ENCODE measurements around the gene ODAD4. TPM values are rescaled to one million over a fixed set of nuclear protein-coding genes. Genes with fewer than 3 reads are reported as not detected.

The ODAD4 gene
- total RNA-seq: 1 to 10 TPM; 2.2 to 2.7 TPM
- 0.08 TPM for polyA plus RNA-seq (2013, experiment 1 of 2)
- polyA plus RNA-seq (2013, experiment 2 of 2): 0.12 TPM
- 0 to 7.0 (median 1.0) reads per million in 172 experiments for total RNA-seq

- POLR2A ChIA-PET: interaction anchor here (0.6 to 4.2 kb wide), 17 partner anchors 12 to 1582 kb away, joined by 3 to 44 read pairs (median 3); partner anchors contain the start of genes ACLY, CNP, DNAJC7 and EIF1
- Histone ChIP-seq H3K36me3 (ENCODE audit: insufficient read depth, low read length) (no peaks in the 10 kb centered on the region), H3K4me1 (ENCODE audit: insufficient read depth, low read length) (peaks cover 23% of the 10 kb centered on the region), H3K4me3 (ENCODE audit: low read length) (peak within 1 kb of the TSS; percentile 68), H3K9me3 (ENCODE audit: control insufficient read depth in 1 of 2, insufficient read depth in 1 of 2, low read length in 2 of 2) (no peaks in the 10 kb centered on the region), H3K27ac (ENCODE audit: low read depth in 1 of 2, low read length in 2 of 2) (peak within 1 kb of the TSS; percentile 75 to 92), H3K27me3 (ENCODE audit: control insufficient read depth in 1 of 2, insufficient read depth in 2 of 2, low read length in 2 of 2) (no peaks in the 10 kb centered on the region)
- no peaks in the 10 kb centered on the region for H3K9me3 Mint-ChIP-seq
- ATAC-seq (ENCODE audit: poor library complexity) (peak; percentile 99), DNase-seq (peak; percentile 93 to 99 (median 95))
- peaks cover 6% of the 10 kb centered on the region for H3K36me3 Mint-ChIP-seq (ENCODE audit: low read depth)
- intact Hi-C loops (cut with DNase I, micrococcal nuclease): loop anchor here (1.0 to 2.0 kb wide), 2 partner anchors 11 to 87 kb away; partner anchors contain the start of gene DNAJC7 (in 1 of the 2)
- H3K27me3 Mint-ChIP-seq: no peaks in the 10 kb centered on the region
- peak within 1 kb of the TSS; percentile 89 for H3K27ac Mint-ChIP-seq
- CTCF ChIA-PET: interaction anchor here (0.8 to 1.7 kb wide), 8 partner anchors 12 to 1554 kb away, joined by 3 to 12 read pairs (median 4); partner anchors contain the start of genes ACLY, DHX8, DNAJC7 and NKIRAS2
- H3K4me3 Mint-ChIP-seq: peak within 1 kb of the TSS; percentile 91
- H3K4me1 Mint-ChIP-seq (ENCODE audit: low read depth): peaks cover 19% of the 10 kb centered on the region
- peak; percentile 42 for TF ChIP-seq CTCF (IDR thresholded peaks at IDR 0.05)
Observed at GRCh38 chr17:41930009-41930832, at the start of gene ODAD4. TSS of gene ODAD4 (plus strand) at chr17:41930617. CDS start at chr17:41930724, 107 bp downstream.

DNA sequence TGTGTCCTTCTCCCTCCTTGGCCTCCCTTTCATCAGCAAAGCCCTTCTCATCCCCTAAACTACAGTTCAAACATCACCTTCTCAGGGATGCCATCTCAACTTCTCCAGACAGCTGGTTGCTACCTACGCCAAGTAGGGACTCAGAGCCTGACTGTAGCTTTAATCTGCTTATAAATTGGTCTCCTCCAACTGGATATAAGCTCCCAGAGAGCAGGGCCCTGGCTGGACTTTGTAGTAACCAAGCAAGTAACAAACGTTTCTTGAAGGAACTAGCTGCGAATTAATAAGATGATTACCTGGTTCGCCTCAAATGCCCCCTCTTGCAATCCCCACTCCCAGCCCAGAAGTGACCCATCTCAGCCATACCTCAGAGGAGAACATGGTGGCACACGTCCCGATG is 47.7 kb upstream of the ODAD4 start:
- Mint-ChIP-seq H3K36me3 (ENCODE audit: low read depth) (peaks cover 83% of the 10 kb centered on the region), H3K4me1 (ENCODE audit: low read depth) (no peaks in the 10 kb centered on the region), H3K9me3 (no peaks in the 10 kb centered on the region), H3K27me3 (no peaks in the 10 kb centered on the region), H3K27ac (no peak overlapping the region), H3K4me3 (no peak overlapping the region)
- Histone ChIP-seq H3K36me3 (ENCODE audit: insufficient read depth, low read length) (peaks cover 89% of the 10 kb centered on the region), H3K4me1 (ENCODE audit: insufficient read depth, low read length) (no peaks in the 10 kb centered on the region), H3K4me3 (ENCODE audit: low read length) (no peak overlapping the region), H3K27ac (ENCODE audit: low read depth in 1 of 2, low read length in 2 of 2) (no peak overlapping the region), H3K9me3 (ENCODE audit: control insufficient read depth in 1 of 2, insufficient read depth in 1 of 2, low read length in 2 of 2) (no peaks in the 10 kb centered on the region), H3K27me3 (ENCODE audit: control insufficient read depth in 1 of 2, insufficient read depth in 2 of 2, low read length in 2 of 2) (no peaks in the 10 kb centered on the region)
- ChIA-PET POLR2A (no interaction called here), CTCF (interaction anchor here (1.0 kb wide), 1 partner anchor 71 kb away, joined by 3 read pairs; the partner anchor contains the start of gene P3H4)
- DNase-seq: no peak
- no peak for TF ChIP-seq CTCF (IDR thresholded peaks at IDR 0.05)
- ATAC-seq (ENCODE audit: poor library complexity): no peak
- intact Hi-C loops (cut with DNase I, micrococcal nuclease): no loop called here

DNA sequence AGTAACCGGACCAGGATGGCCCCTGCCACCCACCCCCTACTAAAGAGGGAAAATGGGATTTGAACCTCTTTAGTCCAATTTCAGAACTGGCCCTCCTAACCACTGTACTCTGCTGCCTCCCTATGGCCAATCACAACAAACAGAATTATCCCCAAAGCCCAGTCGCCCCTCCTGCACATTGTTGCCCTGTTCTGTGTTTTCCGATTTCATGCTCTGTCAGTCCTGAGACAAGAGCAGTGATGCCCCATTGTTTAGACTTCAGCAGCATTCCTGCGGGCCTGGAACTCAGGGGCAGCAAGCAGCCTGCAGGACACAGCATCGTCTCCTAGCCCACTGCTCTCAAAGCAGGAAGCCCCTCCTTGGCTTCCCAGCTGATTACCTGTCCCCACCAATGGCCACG is 44.7 kb upstream of the ODAD4 start:
- DNase-seq: peak in 2 of 14 experiments; percentile 16 to 25
- peaks cover 87% of the 10 kb centered on the region for H3K36me3 ChIP-seq (ENCODE audit: insufficient read depth, low read length)

More for the DNA sequence above, 44.7 kb upstream of the ODAD4 start:
- no peaks in the 10 kb centered on the region for H3K4me1 Mint-ChIP-seq (ENCODE audit: low read depth)
- Histone ChIP-seq H3K9me3 (ENCODE audit: control insufficient read depth in 1 of 2, insufficient read depth in 1 of 2, low read length in 2 of 2) (no peaks in the 10 kb centered on the region), H3K27me3 (ENCODE audit: control insufficient read depth in 1 of 2, insufficient read depth in 2 of 2, low read length in 2 of 2) (no peaks in the 10 kb centered on the region), H3K4me3 (ENCODE audit: low read length) (no peak overlapping the region), H3K27ac (ENCODE audit: low read depth in 1 of 2, low read length in 2 of 2) (no peak overlapping the region), H3K4me1 (ENCODE audit: insufficient read depth, low read length) (no peaks in the 10 kb centered on the region)
- ATAC-seq (ENCODE audit: poor library complexity): no peak
- TF ChIP-seq CTCF (IDR thresholded peaks at IDR 0.05): peak; percentile 20
- no peaks in the 10 kb centered on the region for H3K27me3 Mint-ChIP-seq
- H3K36me3 Mint-ChIP-seq (ENCODE audit: low read depth): peaks cover 73% of the 10 kb centered on the region
- no peak overlapping the region for H3K27ac Mint-ChIP-seq
- no peak overlapping the region for H3K4me3 Mint-ChIP-seq
- intact Hi-C loops (cut with DNase I, micrococcal nuclease): loop anchor here (1.0 to 2.0 kb wide), 2 partner anchors 147 to 149 kb away; no protein-coding TSS in a partner anchor
- POLR2A ChIA-PET: no interaction called here
- CTCF ChIA-PET: no interaction called here
- no peaks in the 10 kb centered on the region for H3K9me3 Mint-ChIP-seq

All from CD4-positive, alpha-beta T cell (primary cell).